Neural cell (in vitro differentiated cells): Measurements from ENCODE around the gene TNIP1.

Experiments used
- CTCF ChIP-seq: fragments of 450-650 bp; IDR thresholded peaks from 2 replicates; pipeline ENCODE4 v1.5.1; 2014; ENCODE audit warnings: antibody characterized with exemption, mild to moderate bottlenecking, moderate library complexity; ENCODE audit not compliant: poor library complexity, severe bottlenecking
- EP300 ChIP-seq: fragments of 450-650 bp; conservative IDR thresholded peaks from 2 replicates; pipeline ENCODE4 v1.6.1; 2014; ENCODE audit warnings: antibody characterized with exemption, mild to moderate bottlenecking, moderate library complexity; ENCODE audit not compliant: poor library complexity, severe bottlenecking
- EZH2 ChIP-seq: fragments of 200-600, 300-800 bp; shearing (Covaris generic), sonication (generic); IDR thresholded peaks from 2 replicates; pipeline ENCODE4 v1.6.1; 2014; ENCODE audit warnings: antibody characterized with exemption, low read length, borderline replicate concordance, mild to moderate bottlenecking; ENCODE audit not compliant: insufficient read depth, poor library complexity, severe bottlenecking
- MXI1 ChIP-seq: fragments of 450-650 bp; conservative IDR thresholded peaks from 2 replicates; pipeline ENCODE4 v1.6.1; 2014; ENCODE audit warnings: antibody characterized with exemption, mild to moderate bottlenecking; ENCODE audit not compliant: poor library complexity, severe bottlenecking
- POLR2AphosphoS5 ChIP-seq: IDR thresholded peaks from 2 replicates; pipeline ENCODE4 v1.6.1; 2012
- RAD21 ChIP-seq: fragments of 450-650 bp; conservative IDR thresholded peaks from 2 replicates; pipeline ENCODE4 v1.6.1; 2014; ENCODE audit warnings: antibody characterized with exemption, mild to moderate bottlenecking, moderate library complexity
- REST ChIP-seq: IDR thresholded peaks from 2 replicates; pipeline ENCODE4 v1.6.1; 2012; ENCODE audit warnings: borderline replicate concordance
- SMC3 ChIP-seq: fragments of 450-650 bp; conservative IDR thresholded peaks from 2 replicates; pipeline ENCODE4 v1.6.1; 2014; ENCODE audit warnings: antibody characterized with exemption, mild to moderate bottlenecking, moderate library complexity; ENCODE audit not compliant: poor library complexity

GRCh38 chr5:151033217-151033934, 47.5 kb downstream of the TNIP1 start:
- TF ChIP-seq CTCF (no peak), POLR2AphosphoS5 (no peak), EZH2 (no peak), EP300 (no peak), REST (no peak), MXI1 (no peak), RAD21 (no peak), SMC3 (no peak)
